Activated CD8-positive, alpha-beta memory T cell treated with anti-CD3 and anti-CD28 coated beads for 24 hours (primary cell): ENCODE measurements around the gene GLB1L3.
"Not testable (repeated sequence)": the region's sequence is repeated elsewhere in the genome, so short reads cannot be mapped to it uniquely, and the experiment has no call there.

Experiments
- DNase-seq: peaks from one replicate; pipeline ENCODE4 v3.0.0-alpha.2; 2020

GLB1L3 gene

GRCh38 chr11:134317103-134317502, 40.9 kb downstream of the GLB1L3 start:
- no peak for DNase-seq

- not testable (repeated sequence) for DNase-seq
These were observed 45.2 kb downstream of the GLB1L3 start for GRCh38 chr11:134321373-134321772.

- no peak for DNase-seq
These were observed 46.4 kb downstream of the GLB1L3 start for GRCh38 chr11:134322553-134322952.

- no peak for DNase-seq
These were observed 52.3 kb downstream of the GLB1L3 start for GRCh38 chr11:134328433-134328832.

GRCh38 chr11:134330611-134331353, 54.6 kb downstream of the GLB1L3 start:
- no peak for DNase-seq

GRCh38 chr11:134331354-134332188, 55.4 kb downstream of the GLB1L3 start, which contains the start of gene GLB1L2:
Gene GLB1L2, plus strand, starts transcription at chr11:134331988. Its CDS starts 74 bp downstream, at chr11:134332062.
- peak; percentile 91 for DNase-seq

DNA sequence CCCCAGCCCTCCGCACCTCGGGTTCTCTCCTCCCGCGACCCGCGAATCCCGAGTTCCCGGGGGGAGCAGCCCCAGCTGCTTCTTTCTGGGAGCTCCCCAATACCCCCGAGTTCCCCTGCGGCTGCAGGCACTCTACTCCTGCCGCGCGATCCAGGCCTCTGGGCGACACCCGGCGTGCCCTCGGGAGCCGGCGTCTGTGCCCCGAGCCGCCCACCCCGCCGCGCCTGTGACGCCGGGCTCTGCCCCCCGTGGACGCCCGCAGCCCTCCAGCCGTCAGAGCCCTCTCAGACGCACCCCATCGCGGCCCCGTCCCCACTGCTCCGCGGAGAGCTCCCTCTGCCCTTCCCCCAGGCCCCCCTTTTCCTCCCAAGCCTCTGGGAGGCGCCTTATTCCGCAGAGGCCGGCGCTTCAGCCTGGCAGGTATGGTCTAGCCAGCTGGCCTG, 56.0 kb downstream of the GLB1L3 start:
- no peak for DNase-seq

DNA sequence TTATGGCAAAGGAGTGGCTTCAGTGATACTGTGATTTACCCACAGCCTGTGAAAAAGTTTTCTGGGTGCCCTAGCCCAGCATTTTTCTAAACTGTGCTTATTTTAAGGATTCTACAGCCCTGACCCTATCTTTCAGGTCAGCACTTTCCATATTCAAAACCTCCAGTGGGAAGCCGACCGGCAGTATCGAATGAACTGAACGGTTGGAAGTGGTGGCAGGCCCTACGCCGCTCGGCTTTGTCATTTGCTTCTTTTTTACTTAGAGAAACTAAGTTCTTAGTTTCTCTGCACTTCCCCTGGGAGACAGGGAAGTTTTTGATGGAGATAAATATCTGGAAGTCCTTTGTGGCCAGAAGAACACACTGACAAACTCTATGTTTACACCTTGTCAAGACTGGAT, 56.6 kb downstream of the GLB1L3 start:
- no peak for DNase-seq

DNA sequence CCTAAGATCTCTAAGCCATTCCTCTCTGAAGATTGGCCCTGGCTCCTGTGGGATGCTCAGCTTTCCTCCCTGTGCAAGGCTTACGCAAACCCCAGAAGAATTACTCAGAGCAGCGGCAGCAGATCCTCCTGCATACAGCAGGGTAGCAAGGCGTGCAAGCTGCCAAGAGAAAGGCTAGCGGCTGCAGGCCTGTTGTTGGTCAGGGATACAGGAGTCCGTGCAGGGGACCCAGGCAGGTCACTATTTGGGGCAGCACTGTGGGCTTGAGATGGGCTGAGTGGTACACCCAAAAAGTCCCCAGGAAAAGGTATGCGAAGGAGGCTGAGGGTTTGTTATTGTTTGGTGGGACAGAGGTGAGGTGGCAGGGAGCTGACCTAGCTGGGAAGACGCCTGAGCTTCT, 57.1 kb downstream of the GLB1L3 start:
- no peak for DNase-seq

- no peak for DNase-seq
These were observed 57.8 kb downstream of the GLB1L3 start for GRCh38 chr11:134333946-134334345.

GRCh38 chr11:134334796-134335571, 58.8 kb downstream of the GLB1L3 start:
- DNase-seq = no peak

DNA sequence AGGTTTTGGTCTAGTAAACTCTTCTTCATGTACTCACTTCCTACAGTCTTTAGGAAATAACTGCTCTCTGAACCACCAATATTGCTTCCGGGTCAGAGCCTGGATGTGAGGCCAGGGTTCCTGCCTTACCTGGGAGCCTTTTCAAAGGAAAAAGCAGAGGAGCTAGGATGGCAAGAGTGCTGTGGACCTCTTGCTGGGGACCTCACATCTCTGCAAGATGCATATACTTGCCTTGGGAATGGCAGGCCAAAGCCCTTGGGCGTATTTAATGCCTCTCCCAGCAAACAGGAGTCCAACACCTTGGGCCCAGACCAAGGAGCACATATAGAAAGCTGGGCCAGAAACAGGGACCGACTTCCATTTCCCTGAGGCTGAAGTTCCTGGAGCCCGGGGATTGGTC, 60.9 kb downstream of the GLB1L3 start:
- no peak for DNase-seq

- no peak for DNase-seq
These were observed 61.9 kb downstream of the GLB1L3 start for GRCh38 chr11:134338068-134338467.

DNA sequence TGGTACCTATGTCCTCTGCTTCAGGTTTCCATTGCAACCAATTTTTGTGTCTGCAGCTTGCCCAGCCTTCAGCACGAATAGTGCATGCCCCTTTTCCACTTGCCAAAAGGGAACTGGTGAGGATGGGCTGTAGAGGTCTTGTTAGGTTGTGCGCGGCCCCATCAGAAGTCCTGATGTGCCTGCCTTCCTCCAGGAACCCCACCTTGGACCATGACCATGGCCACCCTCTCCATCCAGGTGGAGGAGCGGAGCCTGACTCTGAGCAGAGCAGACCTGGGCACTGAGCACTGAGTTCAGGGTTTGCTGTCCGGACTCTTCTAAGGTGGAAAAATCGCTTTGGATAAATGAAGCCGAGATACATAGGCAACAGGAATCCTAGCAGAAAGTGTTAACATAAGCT, 62.5 kb downstream of the GLB1L3 start:
- no peak for DNase-seq

GRCh38 chr11:134339756-134340155, 63.6 kb downstream of the GLB1L3 start:
- DNase-seq = no peak

GRCh38 chr11:134340354-134340964, 64.3 kb downstream of the GLB1L3 start:
- no peak for DNase-seq

DNA sequence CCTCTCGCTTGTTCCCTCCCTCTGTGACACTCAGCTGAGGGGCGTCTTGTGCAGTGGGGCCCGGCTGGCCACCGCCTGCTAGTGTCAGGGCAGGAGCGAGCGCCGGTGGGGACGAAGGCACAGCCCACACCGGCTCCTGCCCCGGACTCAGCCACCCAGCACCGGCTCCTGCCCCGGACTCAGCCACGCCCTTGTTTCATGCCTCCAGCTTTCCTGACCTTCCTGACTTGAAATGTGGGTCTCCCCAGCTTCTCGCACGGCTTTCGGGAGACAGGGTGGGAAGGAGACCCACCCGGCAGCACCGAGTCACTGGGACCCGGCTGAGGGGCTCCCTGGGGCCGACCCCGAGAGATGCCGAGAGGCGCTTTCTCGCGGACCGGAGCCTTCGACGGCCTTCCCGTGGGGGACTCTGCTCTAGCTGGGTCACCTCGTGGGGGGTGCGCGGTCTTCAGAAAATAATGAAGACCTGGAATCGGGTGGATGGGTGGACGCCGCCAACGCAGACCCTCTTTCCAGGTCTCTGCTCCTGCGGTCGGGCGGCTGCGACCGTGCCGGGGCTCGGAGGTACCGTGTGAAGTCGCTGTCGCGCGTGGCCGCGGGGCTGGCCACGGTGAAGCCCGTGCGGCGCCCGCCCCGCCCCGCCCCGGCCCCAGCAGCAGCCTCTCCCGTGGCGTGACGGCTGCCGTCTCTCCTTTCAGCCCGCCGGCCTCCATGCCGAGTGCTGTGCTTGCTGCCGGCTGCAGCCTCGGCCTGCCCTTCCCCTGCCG, 65.8 kb downstream of the GLB1L3 start:
- no peak for DNase-seq

GRCh38 chr11:134342572-134343340, 66.6 kb downstream of the GLB1L3 start:
- DNase-seq = no peak

- DNase-seq = no peak
These were observed 67.5 kb downstream of the GLB1L3 start for GRCh38 chr11:134343646-134344045.

DNA sequence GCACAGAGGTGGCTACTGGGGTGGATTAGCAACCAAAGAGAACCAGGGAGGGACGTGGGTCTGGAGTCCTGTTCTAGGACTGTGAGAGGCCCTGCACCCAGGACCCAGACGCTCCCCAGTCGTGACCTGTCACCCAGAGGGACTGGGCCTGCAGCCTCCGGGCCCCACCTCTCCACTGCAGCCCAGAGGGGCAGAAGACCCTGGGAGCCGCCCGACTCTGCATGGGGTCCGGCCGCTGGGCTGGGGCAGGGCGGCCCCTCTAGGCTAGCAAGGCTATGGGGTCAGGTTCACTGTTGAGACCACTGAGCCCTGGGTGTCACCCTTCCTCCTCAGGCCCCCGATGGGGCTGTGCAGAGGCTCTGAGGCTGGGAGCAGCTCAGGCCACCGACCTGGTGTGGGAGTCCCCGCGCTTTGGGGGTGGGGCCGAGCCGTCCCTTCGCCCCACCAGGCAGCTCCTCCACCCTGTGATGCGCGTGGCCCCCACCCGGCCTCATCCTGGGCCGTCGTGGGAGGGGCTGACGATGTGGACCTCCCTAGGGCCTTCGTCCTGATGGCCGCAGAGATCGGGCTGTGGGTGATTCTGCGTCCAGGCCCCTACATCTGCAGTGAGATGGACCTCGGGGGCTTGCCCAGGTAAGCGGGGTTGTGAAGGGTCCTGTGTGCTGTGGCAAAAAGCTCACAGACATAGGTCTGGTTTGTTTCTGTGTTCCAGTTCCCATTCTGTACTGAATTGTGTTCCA, 68.5 kb downstream of the GLB1L3 start:
- peak; percentile 52 for DNase-seq

DNA sequence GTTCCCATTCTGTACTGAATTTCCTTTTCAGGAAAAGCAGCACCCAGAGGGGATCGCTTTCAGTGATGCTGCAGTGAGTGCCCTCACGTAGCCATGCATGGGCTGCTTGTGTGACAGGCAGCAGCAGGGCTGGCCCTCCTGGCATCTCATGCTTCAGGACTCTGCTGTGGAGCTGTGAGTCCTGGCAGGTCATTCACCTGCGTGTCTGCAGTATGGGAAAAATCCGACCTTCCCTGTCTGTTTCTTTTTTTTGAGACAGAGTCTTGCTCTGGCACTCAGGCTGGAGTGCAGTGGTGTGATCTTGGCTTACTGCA, 69.0 kb downstream of the GLB1L3 start:
- DNase-seq = no peak
